ENCODE data around the gene ZNF763.
"Not testable (repeated sequence)": the region's sequence is repeated elsewhere in the genome, so short reads cannot be mapped to it uniquely, and the experiment has no call there.

DNA sequence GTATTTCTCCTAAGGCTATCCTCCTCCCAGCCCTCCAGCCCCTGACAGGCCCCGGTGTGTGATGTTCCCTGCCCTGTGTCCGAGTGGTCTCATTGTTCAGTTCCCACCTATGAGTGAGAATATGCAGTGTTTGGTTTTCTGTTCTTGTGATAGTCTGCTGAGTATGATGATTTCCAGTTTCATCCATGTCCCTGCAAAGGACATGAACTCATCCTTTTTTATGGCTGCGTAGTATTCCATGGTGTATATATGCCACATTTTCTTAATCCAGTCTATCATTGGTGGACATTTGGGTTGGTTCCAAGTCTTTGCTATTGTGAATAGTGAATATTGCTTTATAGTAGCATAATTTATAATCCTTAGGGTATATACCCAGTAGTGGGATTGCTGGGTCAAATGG lies 29.0 kb upstream of the ZNF763 start:
- not testable (repeated sequence) for TF ChIP-seq LEF1 (IDR thresholded peaks at IDR 0.05; ENCODE audit: borderline replicate concordance); SUZ12 (IDR thresholded peaks at IDR 0.05); ARNT (IDR thresholded peaks at IDR 0.05); FOXK2 (IDR thresholded peaks at IDR 0.05); BHLHE40 (IDR thresholded peaks at IDR 0.05; ENCODE audit: borderline replicate concordance); ZNF384 (IDR thresholded peaks at IDR 0.05); L3MBTL2 (conservative IDR thresholded peaks at IDR 0.05); FOXA1 (IDR thresholded peaks at IDR 0.05); FOXM1 (IDR thresholded peaks at IDR 0.05; ENCODE audit: borderline replicate concordance)

Data from HEK293T (cell line).